Activated CD8-positive, alpha-beta memory T cell treated with anti-CD3 and anti-CD28 coated beads for 1 hour (primary cell): ENCODE data around the gene ABCC11.

Experiments
- DNase-seq, 2 donors: peaks; one replicate each; pipeline ENCODE4 v3.0.0-alpha.2; 2020; ENCODE audit warnings: low read depth in 1 of 2; ENCODE audit errors: extremely low read depth in 1 of 2

ABCC11 gene

DNA sequence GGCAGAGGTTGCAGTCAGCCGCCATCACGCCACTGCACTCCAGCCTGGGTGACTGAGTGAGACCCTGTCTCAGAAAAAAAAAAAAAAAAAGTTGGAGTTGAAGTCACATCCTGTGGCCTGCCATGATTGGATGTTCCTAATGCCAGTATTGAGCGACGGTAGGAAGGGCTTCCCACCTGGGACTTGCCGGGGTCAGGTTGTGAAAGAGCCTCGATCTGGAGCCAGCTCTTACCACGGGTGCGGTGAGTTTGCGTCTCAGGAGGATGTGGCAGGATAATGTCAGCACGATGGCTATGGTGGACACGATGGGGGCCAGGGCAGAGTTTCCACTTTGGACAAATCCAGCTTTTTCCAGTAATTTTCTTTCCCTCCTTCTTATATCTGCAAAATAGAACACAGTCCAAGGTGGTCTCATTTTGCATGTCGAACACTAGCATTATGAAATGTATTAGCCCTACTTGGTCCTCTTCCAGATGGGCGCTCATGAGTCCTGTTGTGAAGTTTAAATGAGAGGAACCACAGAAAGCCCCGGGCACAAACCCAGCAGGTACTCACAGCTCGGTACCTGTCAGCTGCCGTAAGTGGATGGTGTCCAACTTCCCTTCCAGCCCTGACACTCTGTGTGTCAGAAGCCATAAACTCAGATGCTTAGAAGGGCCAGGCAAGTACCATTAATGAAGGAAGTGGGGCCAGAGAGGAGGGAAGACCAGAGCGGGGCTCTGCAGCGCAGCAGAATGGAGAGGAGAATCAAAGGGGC, 113.7 kb downstream of the ABCC11 start:
- DNase-seq: no peak

DNA sequence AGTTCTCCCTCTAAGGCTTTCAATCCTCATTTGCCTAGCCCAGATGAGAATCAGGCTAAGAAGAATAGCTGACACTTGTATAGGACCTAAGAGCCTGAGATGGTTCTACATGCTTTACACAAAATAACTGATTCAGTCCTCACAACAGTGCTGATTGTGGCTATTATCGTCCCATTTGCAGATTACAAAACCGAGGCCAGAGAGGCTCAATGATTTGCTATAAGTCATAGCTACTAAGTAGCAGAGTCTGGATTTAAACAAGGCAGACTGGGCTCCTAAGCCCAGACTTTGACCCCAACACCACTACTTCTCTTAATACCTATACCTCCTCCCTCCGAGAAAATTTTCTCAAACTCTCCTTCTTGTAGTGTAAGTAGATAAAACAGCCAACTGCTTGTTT, 114.6 kb downstream of the ABCC11 start:
- no peak for DNase-seq

DNA sequence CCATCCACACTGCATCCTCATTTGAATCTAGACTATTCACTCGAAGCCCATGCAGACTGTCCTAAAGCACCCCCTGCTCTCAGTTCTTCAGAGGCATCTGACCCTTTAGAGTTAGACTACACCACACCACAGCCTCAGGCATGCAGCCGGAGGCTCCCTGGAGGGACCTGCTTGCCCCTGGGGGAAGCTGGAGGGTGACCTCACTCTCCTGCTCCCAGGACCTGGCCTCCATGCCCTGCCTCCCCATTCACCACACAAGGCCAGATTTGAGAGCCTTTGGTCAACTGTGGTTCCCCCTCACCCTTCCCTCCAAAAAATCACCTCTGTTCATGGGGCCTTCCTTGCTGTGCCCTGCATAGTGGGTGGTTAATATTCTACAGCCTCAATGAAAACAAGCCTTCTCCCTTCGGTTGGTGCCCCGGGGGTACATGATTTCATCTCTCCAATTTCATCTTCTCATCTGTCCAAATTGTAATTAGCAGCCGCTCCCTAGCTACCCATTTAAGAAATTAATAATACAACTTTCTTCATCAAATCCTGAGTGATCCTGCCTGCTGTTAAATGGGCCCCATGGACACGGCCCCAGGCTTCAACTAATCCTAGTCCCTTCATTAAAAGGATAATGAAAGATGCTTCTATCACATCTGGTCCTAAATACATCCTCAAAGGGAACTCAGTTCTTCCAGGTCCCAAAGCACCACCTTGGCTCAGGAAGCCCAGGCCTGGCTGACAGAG, 116.0 kb downstream of the ABCC11 start:
- DNase-seq: no peak

DNA sequence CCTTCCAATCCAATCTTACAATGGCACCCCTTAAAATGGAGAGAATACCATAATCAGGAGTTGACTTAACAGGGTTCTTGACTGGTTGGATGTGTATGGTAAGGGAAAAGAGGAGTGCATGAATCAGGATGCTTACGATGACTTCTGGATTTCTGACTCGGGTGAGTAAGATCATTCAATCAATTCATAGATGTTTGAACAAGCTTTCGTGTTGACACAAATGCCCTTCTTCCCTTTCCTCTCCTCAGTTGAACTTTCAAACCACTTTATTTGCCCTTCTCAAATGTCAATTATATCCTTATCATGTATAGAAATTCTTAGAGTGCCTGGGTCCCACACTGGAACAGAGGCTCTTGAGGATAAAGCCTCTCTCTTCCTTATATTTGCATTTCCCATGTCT, 117.4 kb downstream of the ABCC11 start:
- DNase-seq: no peak

DNA sequence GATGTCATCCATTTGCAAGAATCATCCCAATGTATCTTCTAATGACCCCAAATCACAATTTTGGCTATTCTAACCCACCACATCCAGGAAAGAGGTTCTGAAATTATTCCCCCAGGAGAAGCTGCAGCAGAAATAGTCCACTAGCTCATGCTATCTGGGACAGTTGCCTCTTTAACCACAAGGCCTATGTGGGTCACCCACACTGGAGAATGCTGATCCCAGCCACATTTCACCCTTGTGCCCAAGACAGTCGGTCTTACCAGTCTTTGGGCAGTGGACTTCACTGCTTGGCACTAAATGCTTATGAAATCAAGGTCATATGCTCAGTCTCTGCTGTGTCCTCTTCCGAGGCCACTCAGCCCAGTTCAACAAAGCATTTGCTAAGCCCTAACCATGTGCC, 118.6 kb downstream of the ABCC11 start:
- no peak for DNase-seq

DNA sequence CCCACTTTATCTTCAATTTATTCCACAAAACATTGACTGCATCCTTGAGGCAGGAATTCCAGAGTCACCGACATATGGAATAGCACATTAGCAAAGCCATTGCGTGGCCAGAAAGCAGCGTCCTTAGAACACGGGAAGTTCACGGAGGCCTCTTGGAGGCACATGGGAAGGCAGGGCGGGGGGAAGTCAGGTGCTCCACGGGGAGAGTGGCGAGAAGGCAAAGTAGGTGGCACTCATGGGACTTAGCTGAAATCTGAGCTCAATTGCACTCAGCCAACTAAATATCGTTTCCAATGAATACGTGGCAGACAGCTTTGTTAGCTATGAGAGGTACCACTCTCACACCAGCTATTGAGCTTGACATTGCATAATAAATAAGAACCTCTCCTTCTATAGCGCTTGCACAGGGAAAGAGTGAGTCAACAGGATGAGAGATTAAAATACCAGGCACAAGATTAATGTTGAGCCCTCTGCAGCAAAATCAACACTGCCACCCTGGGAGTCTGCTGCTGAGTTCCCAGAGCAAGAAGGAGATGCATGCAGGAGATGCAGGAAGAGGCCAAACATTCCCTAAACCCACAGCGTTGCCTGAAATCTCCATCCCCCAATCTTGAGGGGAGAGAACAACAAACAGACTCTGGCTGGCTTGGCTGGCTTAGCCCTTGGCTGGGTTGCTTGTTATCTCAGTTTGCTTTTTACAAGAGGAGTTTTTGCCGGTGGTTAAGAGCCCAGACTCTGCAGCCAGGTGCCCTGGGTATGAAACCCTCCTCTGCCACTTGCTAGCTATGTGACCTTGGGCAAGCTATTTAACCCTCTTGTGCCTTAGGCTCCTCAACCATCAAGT, 120.3 kb downstream of the ABCC11 start:
- no peak for DNase-seq

DNA sequence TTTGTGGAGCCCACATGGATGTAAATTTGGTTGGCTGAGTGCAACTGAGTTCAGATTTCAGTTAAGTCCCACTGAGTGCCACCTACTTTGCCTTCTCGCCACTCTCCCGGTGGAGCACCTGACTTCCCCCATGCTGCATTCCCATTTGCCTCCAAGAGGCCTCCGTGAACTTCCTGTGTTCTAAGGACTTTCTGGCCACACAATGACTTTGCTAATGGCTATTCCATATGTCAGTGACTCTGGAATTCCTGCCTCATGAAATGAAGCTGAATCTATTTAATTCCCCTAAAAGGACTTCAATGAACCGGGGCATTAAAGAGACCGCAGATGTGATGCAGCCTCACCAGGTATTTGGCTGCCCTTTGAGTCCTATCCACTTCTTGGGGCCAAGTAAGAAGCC, 121.5 kb downstream of the ABCC11 start:
- no peak for DNase-seq

DNA sequence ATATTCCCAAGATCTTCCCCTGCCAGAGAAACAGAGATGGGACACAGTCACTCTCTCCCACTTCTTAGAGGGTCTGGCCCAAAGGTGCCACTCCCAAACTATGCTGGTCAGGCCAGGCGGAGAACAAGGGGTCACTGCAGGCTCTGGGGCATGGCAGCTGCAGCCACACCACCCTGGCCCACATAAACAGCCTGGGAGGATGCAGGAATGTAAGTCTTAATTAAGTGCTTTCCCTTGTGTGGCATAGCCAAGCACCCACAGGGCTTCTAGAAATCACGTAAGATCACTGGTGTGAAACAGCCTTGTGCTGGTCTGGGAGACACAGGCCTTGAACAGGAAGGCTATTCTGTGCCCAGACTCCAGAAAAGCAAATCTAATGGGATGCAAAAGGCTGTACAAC, 123.1 kb downstream of the ABCC11 start:
- DNase-seq: no peak

DNA sequence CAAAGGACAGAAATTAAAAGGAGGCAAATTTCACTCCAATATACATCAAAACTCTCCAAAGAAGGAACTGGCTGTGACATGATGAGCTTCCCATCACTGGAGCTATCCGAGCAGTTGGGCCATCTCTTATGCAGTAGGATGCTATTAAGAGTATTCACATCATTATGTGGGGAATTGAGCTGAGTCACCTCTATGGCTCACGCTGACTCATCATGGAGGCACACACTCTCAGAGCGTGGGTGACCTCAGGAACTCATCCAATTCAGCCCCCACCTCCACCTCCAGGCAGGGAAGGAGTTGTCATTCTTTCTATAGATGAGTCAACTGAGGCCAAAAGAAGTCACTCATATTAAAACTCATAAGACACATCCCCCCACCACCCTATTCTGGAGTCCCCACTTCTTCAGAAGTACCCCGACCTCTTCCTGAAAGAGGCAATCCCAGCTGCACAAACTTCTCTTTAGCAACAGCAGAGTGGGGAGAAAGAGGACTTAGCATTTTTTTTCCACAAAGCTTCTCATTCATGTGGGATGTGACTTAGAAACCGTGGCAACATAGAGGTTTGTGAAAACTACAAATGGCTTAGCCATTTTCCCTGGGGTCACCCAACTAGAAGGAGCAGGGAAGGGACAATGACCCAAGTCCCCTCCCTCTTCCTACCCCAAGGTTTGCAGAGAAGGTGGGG, 124.1 kb downstream of the ABCC11 start:
- DNase-seq: no peak

DNA sequence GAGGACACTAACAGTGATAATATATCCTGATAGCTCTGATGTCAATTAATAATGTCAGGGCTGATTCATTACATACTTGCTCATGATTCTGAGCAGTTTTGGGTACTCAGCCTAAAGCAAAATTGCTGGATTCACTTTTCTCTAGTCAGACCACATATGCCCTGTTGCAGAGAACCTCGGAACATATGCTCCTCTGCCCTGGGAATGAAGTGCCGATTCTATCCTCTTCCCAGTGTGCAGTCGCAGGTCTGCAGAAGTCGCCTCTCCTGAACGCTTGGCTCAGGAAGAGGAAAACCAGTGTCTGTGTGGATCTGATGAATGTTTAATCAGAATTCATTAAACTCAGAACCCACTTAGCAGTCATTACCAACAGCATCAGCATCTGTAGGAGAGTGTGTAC, 126.1 kb downstream of the ABCC11 start:
- no peak for DNase-seq

DNA sequence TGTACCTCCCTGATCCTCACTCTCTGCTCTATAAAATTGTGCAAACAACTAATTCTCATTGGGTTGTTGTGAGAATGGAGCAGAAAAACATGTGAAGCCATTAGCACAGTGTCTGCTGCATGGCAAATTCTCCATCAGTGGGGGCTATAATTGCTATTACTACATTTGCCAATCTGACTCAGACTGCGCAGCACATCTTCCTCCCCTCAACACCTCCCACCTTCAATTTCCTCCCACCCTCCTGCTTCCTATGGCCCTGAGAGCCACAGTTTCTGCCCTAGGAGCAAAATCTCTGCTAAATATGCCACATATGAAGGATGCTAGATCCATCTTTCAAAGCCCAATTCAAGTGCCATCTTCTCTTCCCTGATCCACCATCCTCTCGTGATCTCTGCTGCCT, 128.5 kb downstream of the ABCC11 start:
- no peak for DNase-seq

DNA sequence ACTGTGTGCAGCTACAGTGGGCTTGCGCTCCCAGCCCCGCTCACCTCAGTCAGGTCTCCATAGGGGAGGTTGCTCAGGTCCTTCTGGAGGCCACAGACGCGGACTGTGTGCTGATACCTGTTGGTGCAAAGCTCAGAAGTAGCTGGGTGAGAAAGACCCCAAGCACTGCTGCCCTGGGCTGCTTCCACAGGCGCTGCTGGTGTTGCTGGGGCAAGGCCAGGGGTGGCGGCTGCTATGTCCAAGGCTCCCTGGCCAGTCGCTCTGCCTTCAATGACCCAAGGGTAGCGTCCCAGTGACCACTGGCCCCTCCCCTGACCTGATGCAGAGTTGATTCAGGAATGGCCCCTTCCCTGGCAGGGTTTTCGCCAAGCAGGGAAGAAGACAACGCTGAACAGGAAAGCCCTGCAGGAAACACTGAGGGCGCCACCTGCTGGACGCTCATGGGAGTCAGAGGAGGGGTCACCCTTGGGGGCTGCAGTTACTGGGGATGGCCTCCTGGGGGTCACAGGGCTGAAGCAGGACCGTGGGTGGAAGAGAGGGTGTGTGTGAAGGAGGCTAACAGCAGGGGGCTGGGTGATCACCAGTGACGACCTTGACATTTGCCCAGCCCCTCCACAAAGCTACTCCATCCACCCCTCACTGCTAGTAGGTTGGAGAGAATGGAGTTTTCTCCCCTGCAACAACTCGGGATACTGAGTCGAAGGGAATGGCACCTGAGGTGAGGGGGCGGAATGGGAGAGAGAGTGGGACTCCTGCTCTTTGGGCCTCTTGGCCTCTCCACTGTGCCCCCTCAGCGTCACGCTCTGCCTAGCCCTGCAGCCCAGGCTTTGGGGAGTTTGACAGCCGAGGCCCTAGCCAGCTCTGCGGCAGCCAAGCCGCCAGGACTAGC, 129.9 kb downstream of the ABCC11 start:
- DNase-seq: peak; percentile 3 to 26
